Measurements from ENCODE around the gene RFX2. TPM values are rescaled to one million over a fixed set of nuclear protein-coding genes. Genes with fewer than 3 reads are reported as not detected.

RFX2 gene
- total and polyA plus RNA-seq, 10 of the 15 experiments (the other 5 are each of a cell fraction or from before 2014, with no cell fraction given) = 3.2 to 9.8 (median 4.7) TPM

DNA sequence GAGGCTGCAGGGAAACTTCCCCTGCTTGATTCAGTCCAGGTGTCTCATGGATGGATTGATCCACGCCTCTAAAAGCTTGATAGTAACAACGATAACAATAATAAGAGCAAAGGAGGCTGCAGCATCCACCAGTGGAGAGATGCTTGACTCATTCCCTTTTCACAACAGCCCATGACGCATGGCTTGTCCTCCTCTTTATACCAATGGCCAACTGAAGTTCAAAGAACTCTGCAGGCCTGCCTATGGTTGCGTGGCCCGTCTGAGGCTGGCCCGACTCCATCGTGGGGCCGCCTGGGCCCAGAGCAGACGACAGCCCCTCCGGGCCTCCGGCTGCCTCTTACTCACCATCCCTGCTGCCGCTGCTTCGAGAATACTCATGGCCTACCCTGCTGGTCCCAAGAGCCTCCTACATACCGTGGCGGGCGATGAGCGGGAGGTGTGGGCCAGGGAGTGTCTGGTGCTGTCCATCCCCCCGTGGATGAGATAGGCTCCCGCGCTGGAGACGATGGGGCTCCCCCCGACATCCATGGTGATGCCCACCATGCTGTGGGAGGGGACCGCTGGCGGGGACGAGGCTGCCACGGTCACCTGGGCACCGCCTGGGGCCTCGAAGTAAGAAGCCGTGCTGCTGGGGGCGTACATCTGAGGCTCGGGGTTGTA lies 70.6 kb downstream of the RFX2 start:
- Histone ChIP-seq H3K27me3 (replicated peaks in 1 of 2; ENCODE audit: control insufficient read depth in 2 of 2, insufficient read depth in 2 of 2, low read length in 1 of 2) (no peaks in the 10 kb centered on the region), H3K4me2 (ENCODE audit: control insufficient read depth, insufficient read depth) (peak overlapping the region; percentile 56), H2AFZ (ENCODE audit: control insufficient read depth, low read depth, low read length) (peak overlapping the region; percentile 51), H3K36me3 (ENCODE audit: control insufficient read depth in 2 of 2, insufficient read depth in 2 of 2, low read length in 1 of 2) (no peaks in the 10 kb centered on the region), H3K4me3 (no peak overlapping the region), H3K9ac (ENCODE audit: control insufficient read depth, insufficient read depth, low read length) (peak overlapping the region; percentile 44; the same call in 1 of the 2 replicates), H3K4me1 (ENCODE audit: control insufficient read depth, insufficient read depth, low read length) (peaks cover 19% of the 10 kb centered on the region), H3K27ac (ENCODE audit: control insufficient read depth, insufficient read depth) (peak overlapping the region; percentile 59), H3K9me3 (replicated peaks; ENCODE audit: control insufficient read depth, insufficient read depth, low read length) (no peaks in the 10 kb centered on the region; the same call in 2 of the 3 replicates), H3K79me2 (ENCODE audit: control insufficient read depth, insufficient read depth, low read length) (no peaks in the 10 kb centered on the region), H4K20me1 (ENCODE audit: control insufficient read depth, insufficient read depth) (no peaks in the 10 kb centered on the region; the same call in 1 of the 2 replicates)
- TF ChIP-seq ZZZ3 (IDR thresholded peaks at IDR 0.05; ENCODE audit: control insufficient read depth, insufficient read length, low read depth) = no peak
- TF ChIP-seq RAD51 (IDR thresholded peaks at IDR 0.05) = no peak
- TF ChIP-seq, protein P1, sequence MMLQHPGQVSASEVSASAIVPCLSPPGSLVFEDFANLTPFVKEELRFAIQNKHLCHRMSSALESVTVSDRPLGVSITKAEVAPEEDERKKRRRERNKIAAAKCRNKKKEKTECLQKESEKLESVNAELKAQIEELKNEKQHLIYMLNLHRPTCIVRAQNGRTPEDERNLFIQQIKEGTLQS (IDR thresholded peaks at IDR 0.05; ENCODE audit: borderline replicate concordance, extremely low read depth, low read depth, low read length) = no peak
- TF ChIP-seq SUPT20H (IDR thresholded peaks at IDR 0.05; ENCODE audit: borderline replicate concordance, control insufficient read depth, low read depth, low read length) = no peak
- no peak for TF ChIP-seq NR2C2 (IDR thresholded peaks at IDR 0.05; ENCODE audit: borderline replicate concordance, control insufficient read depth, insufficient read length, low read depth)
- TF ChIP-seq WRNIP1 (IDR thresholded peaks at IDR 0.05; ENCODE audit: borderline replicate concordance, low read depth, low read length) = no peak
- no peak for TF ChIP-seq YBX1 (IDR thresholded peaks at IDR 0.05)
- TF ChIP-seq RB1 (IDR thresholded peaks at IDR 0.05; ENCODE audit: borderline replicate concordance) = no peak
- TF ChIP-seq TCF3 (IDR thresholded peaks at IDR 0.05; ENCODE audit: borderline replicate concordance, insufficient read depth, low read depth, low read length) = no peak
- no peak for TF ChIP-seq POU2F2 (IDR thresholded peaks at IDR 0.05; ENCODE audit: borderline replicate concordance, low read depth, low read length)
- TF ChIP-seq, protein P2, sequence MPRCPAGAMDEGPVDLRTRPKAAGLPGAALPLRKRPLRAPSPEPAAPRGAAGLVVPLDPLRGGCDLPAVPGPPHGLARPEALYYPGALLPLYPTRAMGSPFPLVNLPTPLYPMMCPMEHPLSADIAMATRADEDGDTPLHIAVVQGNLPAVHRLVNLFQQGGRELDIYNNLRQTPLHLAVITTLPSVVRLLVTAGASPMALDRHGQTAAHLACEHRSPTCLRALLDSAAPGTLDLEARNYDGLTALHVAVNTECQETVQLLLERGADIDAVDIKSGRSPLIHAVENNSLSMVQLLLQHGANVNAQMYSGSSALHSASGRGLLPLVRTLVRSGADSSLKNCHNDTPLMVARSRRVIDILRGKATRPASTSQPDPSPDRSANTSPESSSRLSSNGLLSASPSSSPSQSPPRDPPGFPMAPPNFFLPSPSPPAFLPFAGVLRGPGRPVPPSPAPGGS (IDR thresholded peaks at IDR 0.05; ENCODE audit: borderline replicate concordance, insufficient read depth, low read depth, low read length, poor library complexity, severe bottlenecking) = no peak
- TF ChIP-seq SREBF2 (IDR thresholded peaks at IDR 0.05; ENCODE audit: low read length) = no peak
- no peak for TF ChIP-seq ESRRA (IDR thresholded peaks at IDR 0.05; ENCODE audit: low read length)
- no peak for TF ChIP-seq MXI1 (IDR thresholded peaks at IDR 0.05; ENCODE audit: low read depth, low read length)
- TF ChIP-seq, protein P3, sequence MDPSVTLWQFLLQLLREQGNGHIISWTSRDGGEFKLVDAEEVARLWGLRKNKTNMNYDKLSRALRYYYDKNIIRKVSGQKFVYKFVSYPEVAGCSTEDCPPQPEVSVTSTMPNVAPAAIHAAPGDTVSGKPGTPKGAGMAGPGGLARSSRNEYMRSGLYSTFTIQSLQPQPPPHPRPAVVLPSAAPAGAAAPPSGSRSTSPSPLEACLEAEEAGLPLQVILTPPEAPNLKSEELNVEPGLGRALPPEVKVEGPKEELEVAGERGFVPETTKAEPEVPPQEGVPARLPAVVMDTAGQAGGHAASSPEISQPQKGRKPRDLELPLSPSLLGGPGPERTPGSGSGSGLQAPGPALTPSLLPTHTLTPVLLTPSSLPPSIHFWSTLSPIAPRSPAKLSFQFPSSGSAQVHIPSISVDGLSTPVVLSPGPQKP (IDR thresholded peaks at IDR 0.05; ENCODE audit: low read depth, low read length) = no peak
- TF ChIP-seq CREM (IDR thresholded peaks at IDR 0.05; ENCODE audit: low read depth) = no peak
- TF ChIP-seq NFYA (IDR thresholded peaks at IDR 0.05; ENCODE audit: borderline replicate concordance, low read depth, low read length) = no peak
- no peak for TF ChIP-seq NFIC (IDR thresholded peaks at IDR 0.05; ENCODE audit: low read depth, low read length)
- TF ChIP-seq SMAD1 (IDR thresholded peaks at IDR 0.05; ENCODE audit: low read depth, partially characterized antibody) = no peak
- no peak for TF ChIP-seq EP300 (IDR thresholded peaks at IDR 0.05; ENCODE audit: borderline replicate concordance in 1 of 2, control insufficient read depth in 1 of 2, low read depth in 2 of 2, low read length in 2 of 2)
- in situ Hi-C loops (cut with MboI) = no loop called here
- ChIA-PET CTCF (interaction anchor here (1.6 to 5.7 kb wide), 3 partner anchors 8 to 87 kb away, joined by 7 to 32 read pairs (median 9); no protein-coding TSS in a partner anchor), RAD21 (ENCODE audit: unreplicated experiment) (no interaction called here), SMC1A (ENCODE audit: uncharacterized antibody, unreplicated experiment) (interaction anchor here (1.5 kb wide), 1 partner anchor 86 kb away, joined by 7 read pairs; no protein-coding TSS in a partner anchor), POLR2A (interaction anchor here (0.5 to 1.5 kb wide), 2 partner anchors 48 to 71 kb away, joined by 5 to 8 read pairs; no protein-coding TSS in a partner anchor)
- intact Hi-C loops (cut with micrococcal nuclease; ENCODE audit: unreplicated experiment) = loop anchor here (1.0 kb wide), 1 partner anchor 49 kb away; no protein-coding TSS in a partner anchor
- no TSS peak for BruUV-seq (replicated peaks)
- FAIRE-seq = no peak
- 17% methylated on average over 28 of the region's 31 CpGs for WGBS (ENCODE audit: insufficient coverage, insufficient replicate concordance, low lambda C conversion rate, missing lambda C conversion rate)
- DNase-seq (ENCODE audit: low read depth, low spot score) = no peak
- peak; percentile 40 for ATAC-seq
